ENCODE measurements around the gene APBB1IP. TPM values are rescaled to one million over a fixed set of nuclear protein-coding genes. Genes with fewer than 3 reads are reported as not detected.

APBB1IP gene
- total and polyA plus RNA-seq, 2 donors (not counting 3 experiments of a cell fraction or from before 2014, with no cell fraction given), result not detected

DNA sequence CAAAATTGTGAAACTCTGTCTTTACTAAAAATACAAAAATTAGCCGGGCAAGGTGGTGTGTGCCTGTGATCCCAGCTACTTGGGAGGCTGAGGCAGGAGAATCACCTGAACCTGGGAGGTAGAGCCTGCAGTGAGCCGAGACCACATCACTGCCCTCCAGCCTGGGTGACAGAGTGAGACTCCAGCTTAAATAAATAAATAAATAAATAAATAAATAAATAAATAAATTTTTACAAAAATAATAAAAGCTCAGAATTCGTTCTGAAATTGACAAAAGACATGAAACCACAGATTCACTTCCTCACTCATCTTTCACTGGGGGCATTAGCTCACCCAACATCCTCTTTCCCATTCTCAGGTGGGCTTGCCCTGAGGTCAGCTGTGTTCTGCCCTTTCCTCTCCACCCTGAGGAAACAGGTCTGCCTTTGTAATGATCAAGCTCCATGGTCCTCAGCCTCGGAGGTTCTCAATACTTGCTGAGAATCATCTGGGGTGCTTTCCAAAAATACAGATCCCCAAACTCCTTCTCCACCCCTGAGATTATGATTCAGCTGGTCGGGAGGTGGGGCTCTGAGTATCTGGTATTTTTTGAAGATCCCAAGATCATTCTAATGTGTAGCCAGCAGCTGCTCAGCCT, 29.2 kb upstream of the APBB1IP start:
- no TSS peak for BruUV-seq (replicated peaks)
- peaks cover 12% of the 10 kb centered on the region for H3K9me3 ChIP-seq (replicated peaks; ENCODE audit: control insufficient read depth, insufficient read depth, low read length)
- no peak overlapping the region for H3K4me2 ChIP-seq (ENCODE audit: insufficient read depth, low read length)
- no peaks in the 10 kb centered on the region for H3K36me3 ChIP-seq (ENCODE audit: control insufficient read depth in 2 of 2, extremely low read depth in 1 of 2, insufficient read depth in 2 of 2, low read length in 2 of 2)
- no peak overlapping the region for H2AFZ ChIP-seq (ENCODE audit: low read depth, low read length)
- no peak overlapping the region for H3K4me3 ChIP-seq (replicated peaks in 1 of 3; ENCODE audit: insufficient read depth in 1 of 3, low read depth in 1 of 3, low read length in 3 of 3)
- H3K9me1 ChIP-seq (replicated peaks; ENCODE audit: control insufficient read depth, extremely low read depth, insufficient read depth, low read length), result no peaks in the 10 kb centered on the region
- no peaks in the 10 kb centered on the region for H4K20me1 ChIP-seq (replicated peaks; ENCODE audit: control insufficient read depth, extremely low read depth, insufficient read depth, low read length)
- dilution Hi-C loops (cut with MboI; ENCODE audit: extremely low pct_ligation_motif_present, low sequenced_read_pairs) (no loop called here), intact Hi-C loops (cut with micrococcal nuclease) (no loop called here)
- no peaks in the 10 kb centered on the region for H3K4me1 ChIP-seq (ENCODE audit: control insufficient read depth, extremely low read depth, insufficient read depth, low read length)
- FAIRE-seq, result no peak
- ChIA-PET CTCF (no interaction called here), POLR2A (no interaction called here)
- no peak overlapping the region for H3K27ac ChIP-seq (ENCODE audit: insufficient read depth, low read depth, low read length)
- no peaks in the 10 kb centered on the region for H3K27me3 ChIP-seq (ENCODE audit: control insufficient read depth in 2 of 2, insufficient read depth in 2 of 2, low read length in 2 of 2)
- H3K9ac ChIP-seq (replicated peaks; ENCODE audit: extremely low read depth, insufficient read depth, low read length), result no peak overlapping the region
- no peak for DNase-seq (ENCODE audit: low read depth, low spot score)
- no peaks in the 10 kb centered on the region for H3K79me2 ChIP-seq (ENCODE audit: control insufficient read depth, insufficient read depth, low read length)
- TF ChIP-seq POLR2AphosphoS5 (IDR thresholded peaks at IDR 0.05; ENCODE audit: insufficient read depth, low read depth, low read length), result no peak
- no peak for TF ChIP-seq JUN (IDR thresholded peaks at IDR 0.05; ENCODE audit: borderline replicate concordance, insufficient read depth, insufficient read length, low read depth)
- TF ChIP-seq EZH2 (IDR thresholded peaks at IDR 0.05; ENCODE audit: borderline replicate concordance, low read depth, low read length, severe bottlenecking), result no peak
- no peak for TF ChIP-seq GATA2 (IDR thresholded peaks at IDR 0.05; ENCODE audit: insufficient read depth, insufficient read length, low read depth, low read length)
- TF ChIP-seq, protein P1, sequence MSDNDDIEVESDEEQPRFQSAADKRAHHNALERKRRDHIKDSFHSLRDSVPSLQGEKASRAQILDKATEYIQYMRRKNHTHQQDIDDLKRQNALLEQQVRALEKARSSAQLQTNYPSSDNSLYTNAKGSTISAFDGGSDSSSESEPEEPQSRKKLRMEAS (IDR thresholded peaks at IDR 0.05; ENCODE audit: insufficient read depth, insufficient read length), result no peak
- no peak for TF ChIP-seq POLR2A (IDR thresholded peaks at IDR 0.05; ENCODE audit: low read depth, low read length)
- no peak for TF ChIP-seq MYC (IDR thresholded peaks at IDR 0.05; ENCODE audit: low read depth, low read length)
- TF ChIP-seq FOS (IDR thresholded peaks at IDR 0.05; ENCODE audit: borderline replicate concordance, insufficient read depth, low read length), result no peak
- TF ChIP-seq, protein P2, sequence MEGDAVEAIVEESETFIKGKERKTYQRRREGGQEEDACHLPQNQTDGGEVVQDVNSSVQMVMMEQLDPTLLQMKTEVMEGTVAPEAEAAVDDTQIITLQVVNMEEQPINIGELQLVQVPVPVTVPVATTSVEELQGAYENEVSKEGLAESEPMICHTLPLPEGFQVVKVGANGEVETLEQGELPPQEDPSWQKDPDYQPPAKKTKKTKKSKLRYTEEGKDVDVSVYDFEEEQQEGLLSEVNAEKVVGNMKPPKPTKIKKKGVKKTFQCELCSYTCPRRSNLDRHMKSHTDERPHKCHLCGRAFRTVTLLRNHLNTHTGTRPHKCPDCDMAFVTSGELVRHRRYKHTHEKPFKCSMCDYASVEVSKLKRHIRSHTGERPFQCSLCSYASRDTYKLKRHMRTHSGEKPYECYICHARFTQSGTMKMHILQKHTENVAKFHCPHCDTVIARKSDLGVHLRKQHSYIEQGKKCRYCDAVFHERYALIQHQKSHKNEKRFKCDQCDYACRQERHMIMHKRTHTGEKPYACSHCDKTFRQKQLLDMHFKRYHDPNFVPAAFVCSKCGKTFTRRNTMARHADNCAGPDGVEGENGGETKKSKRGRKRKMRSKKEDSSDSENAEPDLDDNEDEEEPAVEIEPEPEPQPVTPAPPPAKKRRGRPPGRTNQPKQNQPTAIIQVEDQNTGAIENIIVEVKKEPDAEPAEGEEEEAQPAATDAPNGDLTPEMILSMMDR (IDR thresholded peaks at IDR 0.05; ENCODE audit: extremely low read depth in 1 of 2, insufficient read depth in 1 of 2, low read depth in 1 of 2, low read length in 2 of 2), result no peak
